Lower leg skin (tissue), 3 donors: ENCODE data around the gene GRIP1.

Source experiments
- CTCF ChIP-seq, 3 donors: fragments of 450-650 bp; IDR thresholded peaks; one replicate each; pipeline ENCODE4 v1.5.1; 2016; ENCODE audit warnings: antibody characterized with exemption in 3 of 3, mild to moderate bottlenecking in 3 of 3, moderate library complexity in 2 of 3
- POLR2A ChIP-seq, 2 donors: fragments of 450-650 bp; IDR thresholded peaks; one replicate each; pipeline ENCODE4 v1.6.1; 2016 to 2017; ENCODE audit warnings: antibody characterized with exemption in 2 of 2, mild to moderate bottlenecking in 1 of 2, moderate library complexity in 1 of 2

DNA sequence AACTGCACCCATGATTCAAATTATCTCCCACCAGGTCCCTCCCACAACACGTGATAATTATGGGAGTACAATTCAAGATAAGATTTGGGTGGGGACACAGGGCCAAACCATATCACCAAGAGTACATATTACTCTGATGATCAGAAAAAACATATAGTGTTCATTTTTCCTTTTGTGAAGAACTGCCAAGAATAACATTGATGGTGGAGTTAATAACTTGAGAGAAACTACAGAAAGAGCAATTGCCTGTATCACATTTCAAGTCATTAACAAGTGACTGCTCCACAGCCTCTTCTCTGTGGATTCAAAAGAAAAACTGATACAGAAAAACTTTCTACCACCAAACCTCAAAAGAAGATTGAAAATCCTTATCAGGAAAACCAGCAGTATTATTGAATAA, 34.7 kb downstream of the GRIP1 start:
- TF ChIP-seq CTCF (IDR thresholded peaks at IDR 0.05) (no peak), POLR2A (IDR thresholded peaks at IDR 0.05) (no peak)
